GM19455 (cell line): ENCODE results near the gene CASP9.
"Not testable (repeated sequence)": the region's sequence is repeated elsewhere in the genome, so short reads cannot be mapped to it uniquely, and the experiment has no call there.

Source experiments
- ATAC-seq: cut with Tn5 transposase; IDR thresholded peaks from one replicate; pipeline ENCODE4 v1.9.1; 2021; ENCODE audit not compliant: unreplicated experiment

Gene CASP9

GRCh38 chr1:15471723-15472122, 52.3 kb downstream of the CASP9 start:
- ATAC-seq = not testable (repeated sequence)

- ATAC-seq = not testable (repeated sequence)
Measured at GRCh38 chr1:15471067-15471466, 52.9 kb downstream of the CASP9 start.

- not testable (repeated sequence) for ATAC-seq
Measured at GRCh38 chr1:15469821-15470448, 54.1 kb downstream of the CASP9 start.

- ATAC-seq = no peak
Measured at GRCh38 chr1:15469361-15469760, 54.7 kb downstream of the CASP9 start.

- no peak for ATAC-seq
Measured at GRCh38 chr1:15468145-15468544, 55.9 kb downstream of the CASP9 start.

- ATAC-seq = not testable (repeated sequence)
Measured at GRCh38 chr1:15466955-15467625, 56.9 kb downstream of the CASP9 start.

GRCh38 chr1:15465674-15466073, 58.3 kb downstream of the CASP9 start:
- no peak for ATAC-seq

- not testable (repeated sequence) for ATAC-seq
Measured at GRCh38 chr1:15463926-15464322, 60.1 kb downstream of the CASP9 start.

- not testable (repeated sequence) for ATAC-seq
Measured at GRCh38 chr1:15463064-15463800, 60.8 kb downstream of the CASP9 start.

- no peak for ATAC-seq
Measured at GRCh38 chr1:15460708-15461095, 63.3 kb downstream of the CASP9 start.

GRCh38 chr1:15459771-15460707, 64.0 kb downstream of the CASP9 start:
- no peak for ATAC-seq

GRCh38 chr1:15458388-15458787, 65.6 kb downstream of the CASP9 start:
- not testable (repeated sequence) for ATAC-seq

- no peak for ATAC-seq
Measured at GRCh38 chr1:15457585-15457984, 66.4 kb downstream of the CASP9 start.

GRCh38 chr1:15456313-15456954, 67.6 kb downstream of the CASP9 start, which contains the start of gene CELA2A:
Gene CELA2A, plus strand, starts transcription at chr1:15456732. Its CDS starts 22 bp downstream, at chr1:15456754.
- no peak for ATAC-seq

GRCh38 chr1:15455522-15455921, 68.5 kb downstream of the CASP9 start:
- no peak for ATAC-seq

GRCh38 chr1:15454256-15454655, 69.8 kb downstream of the CASP9 start:
- no peak for ATAC-seq

GRCh38 chr1:15453734-15454133, 70.3 kb downstream of the CASP9 start:
- ATAC-seq = no peak

GRCh38 chr1:15452866-15453571, 71.0 kb downstream of the CASP9 start:
- no peak for ATAC-seq

- no peak for ATAC-seq
Measured at GRCh38 chr1:15452216-15452615, 71.8 kb downstream of the CASP9 start.
